IMR-90 (cell line): ENCODE measurements around the gene FCSK. TPM values are rescaled to one million over a fixed set of nuclear protein-coding genes. Genes with fewer than 3 reads are reported as not detected.

Experiments
- ATAC-seq: fragments of 200-7000 bp; cut with Tn5 transposase; 2 replicates; pipeline ENCODE4 v1.9.1; 2020; ENCODE audit warnings: low read depth, mild to moderate bottlenecking, moderate library complexity
- BruUV-seq: library from RNA; stranded (reverse); fragments of 400-500 nt; replicated peaks from 2 replicates; lab custom pipeline; 2021; lab: Mats Ljungman, UMichigan
- CTCF ChIA-PET: fragments of 300-600 bp; formaldehyde crosslinking; extraction: SDS; loops from one replicate; lab custom pipeline; 2021; ENCODE audit warnings: antibody characterized with exemption; lab: Yijun Ruan, JAX
- POLR2A ChIA-PET: fragments of 300-600 bp; sonication (Branson Sonifier 250); formaldehyde crosslinking; loops from one replicate; lab custom pipeline; 2022; ENCODE audit warnings: antibody characterized with exemption; ENCODE audit not compliant: unreplicated experiment; lab: Charles Lee
- DNase-seq: peaks from one replicate; pipeline ENCODE4 v3.0.0; 2013
- H2AFZ ChIP-seq: replicated peaks from 2 replicates; pipeline ENCODE3; 2013; ENCODE audit warnings: low read length, mild to moderate bottlenecking; ENCODE audit not compliant: poor library complexity
- H2AK5ac ChIP-seq: 2 replicates; pipeline ENCODE4 v1.6.1; 2013; ENCODE audit warnings: low read depth, low read length, inconsistent platforms
- H2AK9ac ChIP-seq: replicated peaks from 2 replicates; pipeline ENCODE3; 2013; ENCODE audit warnings: mild to moderate bottlenecking, low read depth, low read length, moderate library complexity; ENCODE audit not compliant: poor library complexity
- H2BK120ac ChIP-seq: 2 replicates; pipeline ENCODE4 v1.6.1; 2013; ENCODE audit warnings: low read depth, low read length, inconsistent platforms
- H2BK15ac ChIP-seq: 3 replicates; pipeline ENCODE4 v1.6.1; 2013; ENCODE audit warnings: low read depth, low read length, inconsistent platforms
- H2BK20ac ChIP-seq: 2 replicates; pipeline ENCODE4 v1.6.1; 2013; ENCODE audit warnings: low read depth, mild to moderate bottlenecking, inconsistent platforms, low read length, moderate library complexity
- H2BK5ac ChIP-seq: 2 replicates; pipeline ENCODE4 v1.6.1; 2013; ENCODE audit warnings: mild to moderate bottlenecking, low read depth, low read length, inconsistent platforms; ENCODE audit not compliant: poor library complexity, severe bottlenecking
- H3K14ac ChIP-seq: replicated peaks from 2 replicates; pipeline ENCODE4 v1.6.1; 2013; ENCODE audit warnings: low read depth, low read length, inconsistent platforms
- H3K18ac ChIP-seq: 2 replicates; pipeline ENCODE4 v1.6.1; 2013; ENCODE audit warnings: low read depth, low read length, control low read depth
- H3K23ac ChIP-seq: 2 replicates; pipeline ENCODE4 v1.6.1; 2013; ENCODE audit warnings: low read depth, low read length, inconsistent platforms
- H3K27ac ChIP-seq: 2 replicates; pipeline ENCODE4 v1.5.1; 2013; ENCODE audit warnings: mild to moderate bottlenecking, control low read depth, low read length; ENCODE audit not compliant: insufficient read depth
- H3K27me3 ChIP-seq: 2 replicates; pipeline ENCODE4 v1.6.1; 2013; ENCODE audit warnings: low read length; ENCODE audit not compliant: control insufficient read depth, insufficient read depth
- H3K36me3 ChIP-seq: 2 replicates; pipeline ENCODE4 v1.6.1; 2013; ENCODE audit warnings: low read length, mixed read lengths; ENCODE audit not compliant: control insufficient read depth, insufficient read depth
- H3K4ac ChIP-seq: 2 replicates; pipeline ENCODE4 v1.6.1; 2013; ENCODE audit warnings: low read depth, low read length, inconsistent platforms
- H3K4me1 ChIP-seq: 2 replicates; pipeline ENCODE4 v1.6.1; 2013; ENCODE audit warnings: low read length, mixed read lengths; ENCODE audit not compliant: control insufficient read depth, insufficient read depth
- H3K4me2 ChIP-seq: 2 replicates; pipeline ENCODE4 v1.6.1; 2013; ENCODE audit warnings: low read depth, mild to moderate bottlenecking, control low read depth, low read length, moderate library complexity
- H3K4me3 ChIP-seq: 2 replicates; pipeline ENCODE4 v1.5.1; 2013; ENCODE audit warnings: low read depth, mild to moderate bottlenecking, control low read depth, low read length, moderate library complexity; ENCODE audit not compliant: insufficient read depth
- H3K56ac ChIP-seq: 2 replicates; pipeline ENCODE4 v1.6.1; 2013; ENCODE audit warnings: low read length, inconsistent platforms; ENCODE audit not compliant: insufficient read depth; ENCODE audit errors: extremely low read depth
- H3K79me1 ChIP-seq, 2 experiments: 2 replicates each; pipeline ENCODE4 v1.6.1; 2013; ENCODE audit warnings: low read length in 2 of 2, inconsistent platforms in 1 of 2, low read depth in 1 of 2
- H3K9ac ChIP-seq: 2 replicates; pipeline ENCODE4 v1.6.1; 2013; ENCODE audit warnings: low read depth, low read length, control low read depth
- H3K9me1 ChIP-seq: 2 replicates; pipeline ENCODE4 v1.6.1; 2013; ENCODE audit warnings: low read length, inconsistent platforms; ENCODE audit not compliant: insufficient read depth
- H3K9me3 ChIP-seq: 2 replicates; pipeline ENCODE4 v1.6.1; 2013; ENCODE audit warnings: low read length; ENCODE audit not compliant: control insufficient read depth, insufficient read depth
- H4K20me1 ChIP-seq: 2 replicates; pipeline ENCODE4 v1.6.1; 2013; ENCODE audit warnings: low read length, inconsistent platforms; ENCODE audit not compliant: insufficient read depth
- H4K5ac ChIP-seq: 2 replicates; pipeline ENCODE4 v1.6.1; 2013; ENCODE audit warnings: mild to moderate bottlenecking, low read depth, low read length, control low read depth
- H4K8ac ChIP-seq, 2 experiments: 2 replicates each; pipeline ENCODE4 v1.6.1; 2013; ENCODE audit warnings: low read depth in 2 of 2, low read length in 2 of 2, control low read depth in 1 of 2, inconsistent platforms in 1 of 2
- H4K91ac ChIP-seq: 2 replicates; pipeline ENCODE4 v1.6.1; 2013; ENCODE audit warnings: low read depth, low read length, inconsistent platforms; ENCODE audit not compliant: insufficient read depth
- BHLHE40 ChIP-seq: fragments of 150-350 bp; IDR thresholded peaks from 2 replicates; pipeline ENCODE4 v1.6.1; 2016; ENCODE audit warnings: mild to moderate bottlenecking, low read depth, low read length
- CHD1 ChIP-seq: IDR thresholded peaks from 2 replicates; pipeline ENCODE4 v1.6.1; 2012; ENCODE audit warnings: low read depth, low read length, improper control_type of control experiment
- CTCF ChIP-seq: conservative IDR thresholded peaks from 2 replicates; pipeline ENCODE4 v1.5.1; 2012; ENCODE audit warnings: mild to moderate bottlenecking, low read depth, low read length, improper control_type of control experiment
- ELK1 ChIP-seq: fragments of 150-350 bp; IDR thresholded peaks from 2 replicates; pipeline ENCODE4 v1.6.1; 2016; ENCODE audit warnings: low read depth, mild to moderate bottlenecking, low read length, moderate library complexity, borderline replicate concordance
- FOS ChIP-seq: fragments of 150-350 bp; IDR thresholded peaks from 2 replicates; pipeline ENCODE4 v1.6.1; 2016; ENCODE audit warnings: low read depth, low read length
- MAFK ChIP-seq: IDR thresholded peaks from 2 replicates; pipeline ENCODE4 v1.6.1; 2012; ENCODE audit warnings: low read depth, low read length, improper control_type of control experiment
- MAZ ChIP-seq: IDR thresholded peaks from 2 replicates; pipeline ENCODE4 v1.6.1; 2012; ENCODE audit warnings: low read depth, mild to moderate bottlenecking, low read length, improper control_type of control experiment, moderate library complexity, borderline replicate concordance
- MXI1 ChIP-seq: IDR thresholded peaks from 2 replicates; pipeline ENCODE4 v1.6.1; 2012; ENCODE audit warnings: low read depth, mild to moderate bottlenecking, low read length, moderate library complexity, borderline replicate concordance
- NFE2L2 ChIP-seq: fragments of 150-350 bp; IDR thresholded peaks from 2 replicates; pipeline ENCODE4 v1.6.1; 2016; ENCODE audit warnings: low read depth, mild to moderate bottlenecking, low read length
- POLR2A ChIP-seq: IDR thresholded peaks from 2 replicates; pipeline ENCODE4 v1.6.1; 2012; ENCODE audit warnings: mild to moderate bottlenecking, low read depth, low read length
- RCOR1 ChIP-seq: IDR thresholded peaks from 2 replicates; pipeline ENCODE4 v1.6.1; 2012; ENCODE audit warnings: mild to moderate bottlenecking, low read length, improper control_type of control experiment; ENCODE audit not compliant: insufficient replicate concordance
- RFX5 ChIP-seq: IDR thresholded peaks from 2 replicates; pipeline ENCODE4 v1.8.0; 2012; ENCODE audit warnings: low read depth, mild to moderate bottlenecking, low read length, moderate library complexity
- SMC3 ChIP-seq: fragments of 150-350 bp; IDR thresholded peaks from 2 replicates; pipeline ENCODE4 v1.6.1; 2016; ENCODE audit warnings: low read depth, mild to moderate bottlenecking, antibody characterized with exemption, low read length, moderate library complexity
- USF2 ChIP-seq: fragments of 150-350 bp; IDR thresholded peaks from 2 replicates; pipeline ENCODE4 v1.6.1; 2017; ENCODE audit warnings: mild to moderate bottlenecking, antibody characterized with exemption, low read length, low read depth
- WGBS, 2 experiments: methylation state at CpG; one replicate each; pipeline versions ENCODE4 v1.1.5 to v1.1.7; 2013; ENCODE audit warnings: missing lambda C conversion rate in 2 of 2; ENCODE audit not compliant: insufficient read length in 1 of 2; ENCODE audit errors: extremely low coverage in 2 of 2; 5-methylcytosine and 5-hydroxymethylcytosine counted together
- dilution Hi-C: fragments of 300-500 bp; cut with HindIII; formaldehyde crosslinking; loops from one replicate; pipeline ENCODE4 v1.14.3; 2018; ENCODE audit warnings: low sequenced_read_pairs; ENCODE audit not compliant: unreplicated experiment
- in situ Hi-C: fragments of 300-500 bp; cut with MboI; formaldehyde crosslinking; loops from 3 replicates; pipeline ENCODE4 v1.14.3; 2019; ENCODE audit warnings: low sequenced_read_pairs, inconsistent platforms, mixed read lengths
- intact Hi-C: fragments of 100-400 bp; cut with micrococcal nuclease; formaldehyde crosslinking; loops from 2 replicates; pipeline ENCODE4 v1.10.0; 2022
- polyA plus RNA-seq, 3 experiments: library from polyadenylated mRNA; depleted of rRNA; stranded (reverse); fragments of >200 nt; gene quantifications; 2 replicates each; pipeline ENCODE4 v1.2.3, GENCODE V29; 2012; ENCODE audit warnings: low replicate concordance in 1 of 3
- total RNA-seq: library from RNA; depleted of rRNA; stranded (reverse); fragments of >200 nt; gene quantifications from 2 replicates; pipeline ENCODE4 v1.2.3, GENCODE V29; 2012

The FCSK gene
- total and polyA plus RNA-seq, 2 of the 4 experiments (the other 2 are of a cell fraction): 6.1 to 7.2 TPM

- H4K91ac ChIP-seq: peak overlapping the region; percentile 67
- peak overlapping the region; percentile 84; the same call in 1 of the 2 replicates for H3K4ac ChIP-seq
- no peaks in the 10 kb centered on the region for H3K27me3 ChIP-seq
- H4K5ac ChIP-seq: peak overlapping the region; percentile 12; the same call in 1 of the 2 replicates
- 0 out of 2 replicates have a peak overlapping the region, but pooled peaks have one; percentile 2 for H3K18ac ChIP-seq
- H3K14ac ChIP-seq: peak overlapping the region; percentile 89
- H2AFZ ChIP-seq: peak overlapping the region; percentile 48
- 0 out of 2 replicates have a peak overlapping the region, but pooled peaks have one; percentile 12 for H3K9ac ChIP-seq
- intact Hi-C loops: no loop called here
- H3K79me1 ChIP-seq: peaks cover 28 to 80% of the 10 kb centered on the region in 2 experiments
- no peak overlapping the region for H3K56ac ChIP-seq
- no TSS peak for BruUV-seq
- H3K9me1 ChIP-seq: peaks cover 51% of the 10 kb centered on the region
- H2BK20ac ChIP-seq: peak overlapping the region; percentile 55
- in situ Hi-C loops: no loop called here
- peaks cover 46% of the 10 kb centered on the region for H3K4me1 ChIP-seq
- peak overlapping the region; percentile 28 for H3K27ac ChIP-seq
- CTCF ChIA-PET: no interaction called here
- H2BK120ac ChIP-seq: peak overlapping the region; percentile 73
- WGBS, 2 experiments: no CpG with 5 or more reads among the region's 11 CpGs
- peak overlapping the region; percentile 79 for H3K23ac ChIP-seq
- H2BK15ac ChIP-seq: peak overlapping the region; percentile 71; the same call in 1 of the 3 replicates
- no peak overlapping the region for H3K4me2 ChIP-seq
- dilution Hi-C loops: no loop called here
- no peaks in the 10 kb centered on the region for H3K9me3 ChIP-seq
- H2BK5ac ChIP-seq: peak overlapping the region; percentile 47
- H2AK5ac ChIP-seq: peak overlapping the region; percentile 92
- POLR2A ChIA-PET: no interaction called here
- peak overlapping the region; percentile 96 for H2AK9ac ChIP-seq
- peak overlapping the region; percentile 52 to 71; a peak in 2 of 4 replicates for H4K8ac ChIP-seq
- peaks cover 54% of the 10 kb centered on the region for H4K20me1 ChIP-seq
- DNase-seq (peak; percentile 24), ATAC-seq (no peak)
- H3K36me3 ChIP-seq: peaks cover 4% of the 10 kb centered on the region; the same call in 1 of the 2 replicates
- H3K4me3 ChIP-seq: no peak overlapping the region
- TF ChIP-seq ELK1 (no peak), RCOR1 (no peak), FOS (no peak), MAZ (no peak), USF2 (no peak), MAFK (no peak), CHD1 (no peak), NFE2L2 (no peak), CTCF (no peak), MXI1 (no peak), POLR2A (no peak), SMC3 (no peak), BHLHE40 (no peak), RFX5 (no peak)
Observed at GRCh38 chr16:70430667-70431536, 23.5 kb upstream of the FCSK start.
